ENCODE results near the gene ZCCHC14. TPM values are rescaled to one million over a fixed set of nuclear protein-coding genes. Genes with fewer than 3 reads are reported as not detected.

Gene ZCCHC14
- total RNA-seq, 1 experiment from 2014 or later, result 37.8 TPM

GRCh38 chr16:87369796-87370719 is 122.8 kb downstream of the ZCCHC14 start:
- Histone ChIP-seq H3K27me3 (ENCODE audit: insufficient read depth, low read length) (no peaks in the 10 kb centered on the region), H3K4me1 (ENCODE audit: control insufficient read depth in 1 of 2, insufficient read depth in 2 of 2, low read length in 2 of 2) (peaks cover 0 to 7% of the 10 kb centered on the region in 2 experiments; a peak in 2 of 4 replicates), H4K20me1 (ENCODE audit: insufficient read depth) (peaks cover 12% of the 10 kb centered on the region; the same call in 1 of the 2 replicates), H3K27ac (ENCODE audit: low read depth, low read length) (no peak overlapping the region; the same call in 1 of the 2 replicates), H3K36me3 (ENCODE audit: control insufficient read depth in 1 of 2, insufficient read depth in 2 of 2, low read length in 2 of 2) (no peaks in the 10 kb centered on the region; a peak in 1 of 4 replicates), H3K79me2 (ENCODE audit: insufficient read depth, low read length) (peaks cover 96% of the 10 kb centered on the region), H2AFZ (ENCODE audit: low read depth, low read length, poor library complexity, severe bottlenecking) (no peak overlapping the region), H3K4me3 (replicated peaks in 1 of 2; ENCODE audit: low read depth in 1 of 2, low read length in 2 of 2) (no peak overlapping the region), H3K9me3 (ENCODE audit: control insufficient read depth in 1 of 2, insufficient read depth in 1 of 2, low read depth in 1 of 2, low read length in 2 of 2) (no peaks in the 10 kb centered on the region), H3K9me2 (ENCODE audit: insufficient read depth) (no peaks in the 10 kb centered on the region), H3K9ac (ENCODE audit: low read length) (no peak overlapping the region), H3K4me2 (ENCODE audit: low read length) (no peak overlapping the region)
- CTCF ChIA-PET, result no interaction called here
- no peak for DNase-seq (ENCODE audit: low read depth, low spot score)
- BruUV-seq (replicated peaks), result no TSS peak
- RAD21 ChIA-PET (ENCODE audit: low non-redundant PET in 1 of 2, low total read pairs in 2 of 2, uncharacterized antibody in 2 of 2, unreplicated experiment in 2 of 2), result no interaction called here
- POLR2A ChIA-PET, result no interaction called here
- no peak; the same call in 1 of the 2 replicates for ATAC-seq
- no peak for TF ChIP-seq POLR2A (IDR thresholded peaks at IDR 0.05; ENCODE audit: borderline replicate concordance, extremely low read depth, insufficient read depth, insufficient read length)
- no peak for TF ChIP-seq SP1 (IDR thresholded peaks at IDR 0.05; ENCODE audit: low read depth)
- TF ChIP-seq EZH2 (IDR thresholded peaks at IDR 0.05), result no peak
- TF ChIP-seq CBX3 (IDR thresholded peaks at IDR 0.05; ENCODE audit: low read depth), result no peak
- TF ChIP-seq EGR1 (IDR thresholded peaks at IDR 0.05; ENCODE audit: low read depth), result no peak
- TF ChIP-seq REST (IDR thresholded peaks at IDR 0.05; ENCODE audit: low read depth), result no peak
- no peak for TF ChIP-seq FOSL1 (IDR thresholded peaks at IDR 0.05; ENCODE audit: low read depth)
- no peak for TF ChIP-seq JUND (IDR thresholded peaks at IDR 0.05)
- TF ChIP-seq RAD21 (IDR thresholded peaks at IDR 0.05; ENCODE audit: low read depth), result no peak
- no peak for TF ChIP-seq CEBPB (IDR thresholded peaks at IDR 0.05; ENCODE audit: low read depth)
- no peak for TF ChIP-seq ELF1 (IDR thresholded peaks at IDR 0.05; ENCODE audit: borderline replicate concordance, low read depth)
- TF ChIP-seq, protein P1, sequence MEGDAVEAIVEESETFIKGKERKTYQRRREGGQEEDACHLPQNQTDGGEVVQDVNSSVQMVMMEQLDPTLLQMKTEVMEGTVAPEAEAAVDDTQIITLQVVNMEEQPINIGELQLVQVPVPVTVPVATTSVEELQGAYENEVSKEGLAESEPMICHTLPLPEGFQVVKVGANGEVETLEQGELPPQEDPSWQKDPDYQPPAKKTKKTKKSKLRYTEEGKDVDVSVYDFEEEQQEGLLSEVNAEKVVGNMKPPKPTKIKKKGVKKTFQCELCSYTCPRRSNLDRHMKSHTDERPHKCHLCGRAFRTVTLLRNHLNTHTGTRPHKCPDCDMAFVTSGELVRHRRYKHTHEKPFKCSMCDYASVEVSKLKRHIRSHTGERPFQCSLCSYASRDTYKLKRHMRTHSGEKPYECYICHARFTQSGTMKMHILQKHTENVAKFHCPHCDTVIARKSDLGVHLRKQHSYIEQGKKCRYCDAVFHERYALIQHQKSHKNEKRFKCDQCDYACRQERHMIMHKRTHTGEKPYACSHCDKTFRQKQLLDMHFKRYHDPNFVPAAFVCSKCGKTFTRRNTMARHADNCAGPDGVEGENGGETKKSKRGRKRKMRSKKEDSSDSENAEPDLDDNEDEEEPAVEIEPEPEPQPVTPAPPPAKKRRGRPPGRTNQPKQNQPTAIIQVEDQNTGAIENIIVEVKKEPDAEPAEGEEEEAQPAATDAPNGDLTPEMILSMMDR (IDR thresholded peaks at IDR 0.05 in 2 of 3, conservative IDR thresholded peaks at IDR 0.05 in 1 of 3; ENCODE audit: borderline replicate concordance in 1 of 3, insufficient read depth in 1 of 3, low read depth in 2 of 3, low read length in 2 of 3), result no peak
- no peak for TF ChIP-seq YY1 (IDR thresholded peaks at IDR 0.05; ENCODE audit: extremely low read depth, insufficient replicate concordance, low read depth, low read length)
- TF ChIP-seq TCF7L2 (IDR thresholded peaks at IDR 0.05; ENCODE audit: borderline replicate concordance, extremely low read depth, insufficient read depth, insufficient read length), result no peak
- TF ChIP-seq, protein P2, sequence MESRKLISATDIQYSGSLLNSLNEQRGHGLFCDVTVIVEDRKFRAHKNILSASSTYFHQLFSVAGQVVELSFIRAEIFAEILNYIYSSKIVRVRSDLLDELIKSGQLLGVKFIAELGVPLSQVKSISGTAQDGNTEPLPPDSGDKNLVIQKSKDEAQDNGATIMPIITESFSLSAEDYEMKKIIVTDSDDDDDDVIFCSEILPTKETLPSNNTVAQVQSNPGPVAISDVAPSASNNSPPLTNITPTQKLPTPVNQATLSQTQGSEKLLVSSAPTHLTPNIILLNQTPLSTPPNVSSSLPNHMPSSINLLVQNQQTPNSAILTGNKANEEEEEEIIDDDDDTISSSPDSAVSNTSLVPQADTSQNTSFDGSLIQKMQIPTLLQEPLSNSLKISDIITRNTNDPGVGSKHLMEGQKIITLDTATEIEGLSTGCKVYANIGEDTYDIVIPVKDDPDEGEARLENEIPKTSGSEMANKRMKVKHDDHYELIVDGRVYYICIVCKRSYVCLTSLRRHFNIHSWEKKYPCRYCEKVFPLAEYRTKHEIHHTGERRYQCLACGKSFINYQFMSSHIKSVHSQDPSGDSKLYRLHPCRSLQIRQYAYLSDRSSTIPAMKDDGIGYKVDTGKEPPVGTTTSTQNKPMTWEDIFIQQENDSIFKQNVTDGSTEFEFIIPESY (IDR thresholded peaks at IDR 0.05; ENCODE audit: extremely low read depth, insufficient replicate concordance, low read length), result no peak
- TF ChIP-seq ZNF274 (IDR thresholded peaks at IDR 0.05; ENCODE audit: low read depth, low read length), result no peak
- intact Hi-C loops (cut with micrococcal nuclease), result no loop called here

All from HCT116 (cell line).